ENCODE data around the gene LZTS2.

LZTS2 gene

GRCh38 chr10:101014966-101015581 lies 15.5 kb downstream of the LZTS2 start:
- no peak for DNase-seq

GRCh38 chr10:101015582-101015973 lies 16.0 kb downstream of the LZTS2 start:
- DNase-seq, result no peak

- DNase-seq, result no peak
Measured at GRCh38 chr10:101016814-101017213, 17.2 kb downstream of the LZTS2 start.

GRCh38 chr10:101018118-101018599 lies 18.6 kb downstream of the LZTS2 start:
- no peak for DNase-seq

- peak; percentile 73 for DNase-seq
Measured at GRCh38 chr10:101018600-101019439, 19.2 kb downstream of the LZTS2 start.

- DNase-seq, result no peak
Measured at GRCh38 chr10:101019440-101019703, 19.8 kb downstream of the LZTS2 start.

- no peak for DNase-seq
Measured at GRCh38 chr10:101020427-101021075, 20.9 kb downstream of the LZTS2 start.

GRCh38 chr10:101021239-101021638 lies 21.6 kb downstream of the LZTS2 start:
- DNase-seq, result no peak

- DNase-seq, result no peak
Measured at GRCh38 chr10:101021692-101022251, 22.2 kb downstream of the LZTS2 start.

- no peak for DNase-seq
Measured at GRCh38 chr10:101022967-101023705, 23.5 kb downstream of the LZTS2 start.

GRCh38 chr10:101027106-101027720 lies 27.6 kb downstream of the LZTS2 start:
- DNase-seq, result no peak

GRCh38 chr10:101028446-101029337 lies 29.1 kb downstream of the LZTS2 start:
- no peak for DNase-seq

- DNase-seq, result no peak
Measured at GRCh38 chr10:101029520-101030295, 30.1 kb downstream of the LZTS2 start.

- DNase-seq, result no peak
Measured at GRCh38 chr10:101030496-101031127, 31.0 kb downstream of the LZTS2 start.

GRCh38 chr10:101031128-101031795 lies 31.7 kb downstream of the LZTS2 start, which contains the start of the genes PDZD7 and SFXN3:
Gene PDZD7 (minus strand): TSS chr10:101031129. CDS start chr10:101030219, 910 bp downstream.
Gene SFXN3 (plus strand): TSS chr10:101031234. CDS start chr10:101034695, 3,461 bp downstream.
- peak; percentile 96 for DNase-seq

GRCh38 chr10:101031796-101032636 lies 32.4 kb downstream of the LZTS2 start:
- DNase-seq, result peak; percentile 85

GRCh38 chr10:101032637-101033224 lies 33.1 kb downstream of the LZTS2 start:
- DNase-seq, result peak; percentile 51

GRCh38 chr10:101033276-101033675 lies 33.7 kb downstream of the LZTS2 start:
- DNase-seq, result no peak
